SK-N-DZ (cell line): Measurements from ENCODE around the gene CSNK1G2. TPM values are rescaled to one million over a fixed set of nuclear protein-coding genes. Genes with fewer than 3 reads are reported as not detected.

ENCODE experiments used
- DNase-seq: peaks from one replicate; pipeline ENCODE4 v3.0.0-alpha.2; 2015; ENCODE audit warnings: low spot score
- polyA plus RNA-seq, 2 experiments: library from polyadenylated mRNA; depleted of rRNA; stranded (reverse); fragments of >200 nt; gene quantifications; 2 replicates each; pipeline ENCODE4 v1.2.3, GENCODE V29; 2014

Gene CSNK1G2
- 89.9 and 99.4 TPM in 2 replicates for polyA plus RNA-seq (2014; cell fraction: cytosol; rRNA removed)
- 481 and 510 TPM in 2 replicates for polyA plus RNA-seq (2014; cell fraction: nucleus; rRNA removed)

GRCh38 chr19:1941146-1942077, at the start of gene CSNK1G2:
CSNK1G2 (plus strand) TSS chr19:1941172; CDS start chr19:1969773, 28,601 bp downstream.
- DNase-seq: no peak

DNA sequence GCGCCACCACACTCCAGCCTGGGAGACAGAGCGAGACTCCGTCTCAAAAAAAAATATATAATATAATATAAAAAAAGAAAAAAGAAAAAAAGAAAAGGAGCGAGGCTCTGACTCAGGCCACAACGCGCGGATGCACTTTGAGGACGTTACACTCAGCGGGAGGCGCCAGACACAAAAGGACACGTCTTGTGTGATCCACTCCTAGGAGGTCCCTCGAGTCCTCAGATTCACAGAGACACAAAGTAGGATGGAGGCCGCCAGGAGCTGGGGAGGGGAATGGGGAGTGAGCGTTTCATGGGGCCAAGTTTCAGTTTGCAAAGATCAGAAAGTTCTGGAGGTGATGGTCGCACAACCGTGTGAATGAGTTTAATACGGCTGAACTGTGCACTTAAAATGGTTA, 47.2 kb upstream of the CSNK1G2 start:
- no peak for DNase-seq

DNA sequence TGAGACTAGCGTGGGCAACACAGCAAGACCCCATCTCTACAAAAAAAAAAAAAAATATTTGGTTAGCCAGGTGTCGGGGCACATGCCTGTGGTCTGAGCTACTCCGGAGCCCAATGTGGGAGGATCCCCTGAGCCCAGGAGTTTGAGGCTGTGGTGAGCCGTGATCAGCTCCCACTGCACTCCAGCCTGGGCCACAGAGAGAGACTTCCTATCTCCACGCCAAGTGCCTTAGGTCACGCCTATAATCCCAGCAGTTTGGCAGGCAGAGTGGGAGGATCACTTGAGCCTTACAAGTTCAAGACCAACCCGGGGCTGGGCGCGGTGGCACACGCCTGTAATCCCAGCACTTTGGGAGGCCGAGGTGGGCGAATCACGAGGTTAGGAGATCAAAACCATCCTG, 44.5 kb upstream of the CSNK1G2 start:
- no peak for DNase-seq

DNA sequence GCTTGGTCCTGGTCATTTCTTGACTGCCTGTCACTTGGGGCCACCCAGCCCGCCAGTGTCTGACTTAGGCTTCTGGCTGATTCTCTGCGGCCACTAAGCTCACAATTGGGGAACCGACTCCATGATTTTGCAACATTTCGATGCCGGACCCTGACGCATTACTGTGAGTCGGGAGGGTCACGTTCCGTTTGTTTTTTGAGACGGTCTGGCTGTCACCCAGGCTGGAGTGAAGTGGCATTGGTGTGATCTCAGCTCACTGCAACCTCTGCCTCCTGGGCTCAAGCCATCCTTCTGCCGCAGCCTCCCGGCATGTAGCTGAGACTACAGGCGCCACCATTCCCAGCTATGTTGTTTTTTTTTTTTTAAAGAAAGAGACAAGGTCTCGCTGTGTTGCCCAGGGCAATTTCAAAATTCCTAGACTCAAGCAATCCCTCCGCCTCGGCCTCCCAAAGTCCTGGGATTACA, 39.0 kb upstream of the CSNK1G2 start:
- no peak for DNase-seq

- no peak for DNase-seq
These were observed 38.0 kb upstream of the CSNK1G2 start for GRCh38 chr19:1902923-1903322.

DNA sequence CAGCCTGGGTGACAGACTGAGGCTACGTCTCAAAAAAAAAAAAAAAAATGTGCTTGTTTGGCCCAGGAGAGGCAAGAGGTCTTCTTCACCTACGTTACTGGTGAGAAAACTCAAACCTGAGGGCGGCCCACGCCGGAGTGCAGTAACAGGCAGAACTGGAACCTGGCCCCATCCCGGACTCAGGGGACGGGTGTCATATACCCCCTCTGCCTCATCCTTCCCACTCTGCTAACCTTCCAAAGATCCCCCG, 36.2 kb upstream of the CSNK1G2 start:
- no peak for DNase-seq

DNA sequence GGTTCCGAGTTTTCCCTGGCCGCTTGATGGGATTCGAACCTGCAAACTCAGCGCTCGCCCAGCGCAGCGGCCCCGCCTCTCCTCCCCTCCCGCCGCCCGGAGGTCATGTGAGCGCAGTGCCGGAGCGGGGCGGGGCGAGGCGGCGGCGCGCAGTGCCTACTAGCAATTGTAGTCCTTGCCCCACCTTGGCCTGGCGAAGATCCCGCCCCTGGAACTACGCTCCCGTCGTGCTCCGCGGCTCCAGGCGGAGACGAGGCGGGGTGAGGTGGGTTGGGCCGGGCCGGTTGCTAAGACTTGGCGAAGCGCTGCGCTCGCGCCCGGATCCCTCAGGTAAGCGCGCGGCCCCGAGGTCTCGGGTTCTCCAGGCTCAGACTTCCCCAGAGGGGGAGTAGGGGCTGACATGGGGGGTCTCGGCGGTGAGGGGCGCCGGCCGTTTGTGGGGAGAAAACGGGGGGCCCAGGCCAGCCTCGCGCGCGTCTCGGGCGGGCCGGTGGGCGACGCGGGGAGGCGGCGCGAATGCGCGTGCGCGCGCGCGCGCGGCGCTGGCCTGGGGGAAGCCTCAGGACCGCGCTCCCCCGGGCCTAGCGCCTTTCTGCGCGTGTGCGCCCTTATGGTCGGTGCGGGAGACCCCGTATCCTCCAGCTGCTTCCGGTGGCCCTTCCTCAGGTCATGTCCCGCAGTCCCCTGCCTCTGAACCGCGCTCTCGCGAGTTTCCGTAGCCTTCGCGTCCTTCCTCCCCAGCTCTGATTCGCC, 35.7 kb upstream of the CSNK1G2 start, which contains the start of the genes ADAT3 and SCAMP4:
Gene ADAT3 (plus strand): TSS at position 290 of the 753 bp plus-strand sequence. CDS start 6,649 bp downstream, outside the sequence.
Gene SCAMP4 (plus strand): TSS at position 290 of the 753 bp plus-strand sequence. CDS start 9,621 bp downstream, outside the sequence.
- peak; percentile 97 for DNase-seq

DNA sequence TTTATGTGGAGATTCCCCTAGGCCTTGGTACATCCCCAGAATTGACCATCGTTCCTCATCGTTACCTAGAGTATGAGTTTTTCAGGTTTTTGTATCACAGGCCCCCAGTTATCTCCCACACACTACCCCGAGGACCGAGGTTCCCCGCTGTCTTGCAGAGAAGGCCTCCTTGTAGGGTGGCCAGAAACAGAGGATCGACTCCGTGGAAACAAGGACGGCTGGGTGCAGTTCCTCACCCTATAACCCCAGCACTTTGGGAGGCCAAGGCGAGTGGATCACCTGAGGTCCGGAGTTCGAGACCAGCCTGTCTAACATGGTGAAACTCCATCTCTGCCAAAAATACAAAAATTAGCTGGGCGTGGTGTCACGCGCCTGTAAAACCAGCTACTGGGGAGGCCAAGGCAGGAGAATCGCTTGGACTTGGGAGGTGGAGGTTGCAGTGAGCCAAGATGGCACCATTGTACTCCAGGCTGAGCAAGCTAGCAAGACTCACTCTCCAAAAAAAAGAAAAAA, 35.1 kb upstream of the CSNK1G2 start:
- no peak for DNase-seq

DNA sequence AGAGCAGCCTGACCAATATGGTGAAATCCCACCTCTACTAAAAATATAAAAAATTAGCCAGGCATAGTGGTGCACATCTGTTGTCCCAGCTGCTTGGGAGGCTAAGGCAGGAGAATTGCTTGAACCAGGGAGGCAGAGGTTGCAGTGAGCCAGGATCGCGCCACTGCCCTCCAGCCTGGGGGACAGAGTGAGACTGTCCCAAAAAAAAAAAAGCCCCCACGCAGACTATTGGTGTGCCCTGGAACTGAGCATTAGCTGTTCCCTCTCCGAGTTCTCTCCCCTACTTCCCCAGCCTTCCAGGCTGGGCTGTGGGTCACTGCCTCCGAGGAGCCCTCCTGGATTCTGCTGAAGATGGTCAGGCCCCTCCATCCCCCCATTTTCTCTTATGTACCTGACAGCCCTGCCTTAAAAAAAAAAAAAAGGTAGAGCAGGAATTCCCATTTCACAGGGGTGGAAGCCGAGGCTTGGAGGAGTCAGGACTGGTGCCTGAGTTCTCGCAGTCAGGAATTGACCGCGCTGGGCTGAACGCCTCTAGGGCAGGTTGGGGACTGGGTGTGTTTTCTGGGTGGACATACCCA, 33.9 kb upstream of the CSNK1G2 start:
- DNase-seq: no peak

DNA sequence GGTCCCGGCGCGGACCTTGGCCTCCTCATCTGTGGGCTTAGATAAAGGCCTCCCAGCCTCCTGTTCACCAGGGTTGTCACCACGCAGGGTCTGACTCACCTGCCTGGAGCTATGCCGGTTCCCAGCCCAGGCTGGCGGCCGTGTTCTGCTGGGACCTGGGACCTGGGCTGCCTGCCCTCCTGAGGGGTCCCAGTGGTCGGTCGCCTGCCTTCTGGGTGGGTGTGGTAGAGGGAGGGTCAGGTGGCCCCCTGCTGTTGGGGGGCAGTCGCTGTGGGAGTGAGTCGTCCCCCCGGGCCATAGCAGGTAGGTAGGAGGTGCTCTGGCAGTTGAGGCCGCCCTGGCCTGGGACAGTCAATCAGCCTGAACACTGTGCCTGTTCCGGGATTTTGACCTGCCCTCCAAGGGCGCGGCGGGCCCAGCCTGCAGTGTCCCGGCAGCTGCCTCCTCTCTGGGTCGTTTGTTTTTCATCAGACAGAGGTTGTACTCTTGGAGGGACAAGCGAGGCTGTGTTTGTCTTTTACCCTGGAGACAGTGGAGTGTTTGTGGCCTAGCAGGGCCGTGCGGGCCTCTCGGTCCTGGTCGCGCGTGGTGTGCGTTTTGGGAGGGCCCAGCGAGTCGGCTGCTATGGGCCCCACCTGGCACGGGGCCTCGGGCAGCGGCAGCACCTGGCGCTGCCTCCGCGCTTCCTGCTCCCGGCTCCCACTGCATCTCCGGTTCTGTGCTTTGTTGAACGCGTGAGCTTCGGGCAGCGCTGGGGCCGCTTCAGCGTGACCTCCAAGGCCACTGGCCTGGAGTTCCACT, 33.2 kb upstream of the CSNK1G2 start:
- DNase-seq: no peak

GRCh38 chr19:1908364-1908678, 32.7 kb upstream of the CSNK1G2 start:
- DNase-seq: no peak

- no peak for DNase-seq
These were observed 31.3 kb upstream of the CSNK1G2 start for GRCh38 chr19:1909761-1910080.

DNA sequence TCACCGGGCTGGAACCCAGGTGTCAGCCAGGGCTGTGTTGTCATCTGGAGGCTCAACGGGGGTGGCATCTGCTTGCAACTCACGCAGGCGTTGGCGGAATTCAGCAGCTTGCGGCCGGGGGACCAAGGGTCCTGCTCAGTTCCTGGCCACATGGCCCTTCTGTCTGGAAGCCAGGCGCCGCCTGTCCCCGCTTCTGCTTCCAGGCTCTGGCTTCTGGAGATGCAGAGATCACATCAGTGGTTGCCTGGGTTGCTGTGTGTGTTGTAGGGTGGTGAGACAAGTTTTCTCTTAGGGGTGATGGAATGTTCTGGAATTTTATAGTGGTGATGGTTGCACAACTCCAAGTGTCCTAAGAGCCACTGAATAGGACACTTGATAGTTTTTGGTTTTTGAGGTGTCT, 30.8 kb upstream of the CSNK1G2 start:
- peak; percentile 77 for DNase-seq

DNA sequence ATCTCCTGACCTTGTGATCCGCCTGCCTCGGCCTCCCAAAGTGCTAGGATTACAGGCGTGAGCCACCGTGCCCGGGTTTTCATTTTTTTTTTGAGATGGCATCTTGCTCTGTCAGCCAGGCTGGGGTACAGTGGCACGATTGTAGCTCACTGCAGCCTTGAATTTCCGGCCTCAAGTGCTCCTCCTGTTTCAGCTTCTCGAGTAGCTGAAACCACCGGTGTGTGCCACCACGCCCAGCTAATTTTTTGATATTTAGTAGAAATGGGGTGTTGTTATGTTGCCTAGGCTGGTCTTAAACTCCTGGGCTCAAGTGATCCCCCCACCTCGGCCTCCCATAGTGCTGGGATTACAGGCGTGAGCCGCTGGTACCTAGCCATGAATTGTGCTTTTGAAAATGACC, 29.9 kb upstream of the CSNK1G2 start:
- no peak for DNase-seq

DNA sequence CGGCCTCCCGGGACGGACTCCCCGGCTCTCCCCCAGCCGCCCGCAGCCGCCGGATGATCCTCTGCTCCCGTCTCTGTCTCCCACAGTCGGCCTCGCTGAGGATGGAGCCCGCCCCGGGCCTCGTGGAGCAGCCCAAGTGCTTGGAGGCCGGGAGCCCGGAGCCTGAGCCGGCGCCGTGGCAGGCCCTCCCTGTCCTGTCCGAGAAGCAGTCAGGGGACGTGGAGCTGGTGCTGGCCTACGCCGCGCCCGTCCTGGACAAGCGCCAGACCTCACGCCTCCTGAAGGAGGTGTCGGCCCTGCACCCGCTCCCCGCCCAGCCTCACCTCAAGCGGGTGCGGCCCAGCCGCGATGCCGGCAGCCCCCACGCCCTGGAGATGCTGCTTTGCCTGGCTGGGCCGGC, 29.0 kb upstream of the CSNK1G2 start:
- no peak for DNase-seq

DNA sequence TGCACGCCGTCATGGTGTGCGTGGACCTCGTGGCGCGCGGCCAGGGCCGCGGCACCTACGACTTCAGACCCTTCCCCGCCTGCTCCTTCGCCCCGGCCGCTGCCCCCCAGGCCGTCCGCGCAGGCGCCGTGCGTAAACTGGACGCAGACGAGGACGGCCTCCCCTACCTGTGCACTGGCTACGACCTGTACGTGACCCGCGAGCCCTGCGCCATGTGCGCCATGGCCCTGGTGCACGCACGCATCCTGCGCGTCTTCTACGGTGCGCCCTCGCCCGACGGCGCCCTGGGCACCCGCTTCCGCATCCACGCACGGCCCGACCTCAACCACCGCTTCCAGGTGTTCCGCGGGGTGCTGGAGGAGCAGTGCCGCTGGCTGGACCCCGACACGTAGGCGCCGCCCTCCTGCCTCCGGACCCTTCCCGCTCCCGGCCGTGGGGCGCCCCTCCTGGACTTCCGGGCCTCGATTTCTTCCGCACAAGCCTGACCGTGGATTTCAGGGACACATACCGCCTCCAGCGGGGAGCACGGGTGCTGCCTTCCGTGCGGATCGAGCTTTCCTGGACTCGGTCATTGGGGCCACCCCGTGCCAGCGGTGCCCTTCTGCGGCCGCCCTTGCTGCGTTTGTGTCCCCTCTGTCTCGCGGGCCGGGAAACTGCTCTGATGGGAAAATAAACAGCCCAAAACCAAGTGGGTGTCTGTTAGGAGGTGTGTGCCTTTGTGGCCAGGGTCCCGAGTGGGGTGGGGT, 28.0 kb upstream of the CSNK1G2 start:
- no peak for DNase-seq

DNA sequence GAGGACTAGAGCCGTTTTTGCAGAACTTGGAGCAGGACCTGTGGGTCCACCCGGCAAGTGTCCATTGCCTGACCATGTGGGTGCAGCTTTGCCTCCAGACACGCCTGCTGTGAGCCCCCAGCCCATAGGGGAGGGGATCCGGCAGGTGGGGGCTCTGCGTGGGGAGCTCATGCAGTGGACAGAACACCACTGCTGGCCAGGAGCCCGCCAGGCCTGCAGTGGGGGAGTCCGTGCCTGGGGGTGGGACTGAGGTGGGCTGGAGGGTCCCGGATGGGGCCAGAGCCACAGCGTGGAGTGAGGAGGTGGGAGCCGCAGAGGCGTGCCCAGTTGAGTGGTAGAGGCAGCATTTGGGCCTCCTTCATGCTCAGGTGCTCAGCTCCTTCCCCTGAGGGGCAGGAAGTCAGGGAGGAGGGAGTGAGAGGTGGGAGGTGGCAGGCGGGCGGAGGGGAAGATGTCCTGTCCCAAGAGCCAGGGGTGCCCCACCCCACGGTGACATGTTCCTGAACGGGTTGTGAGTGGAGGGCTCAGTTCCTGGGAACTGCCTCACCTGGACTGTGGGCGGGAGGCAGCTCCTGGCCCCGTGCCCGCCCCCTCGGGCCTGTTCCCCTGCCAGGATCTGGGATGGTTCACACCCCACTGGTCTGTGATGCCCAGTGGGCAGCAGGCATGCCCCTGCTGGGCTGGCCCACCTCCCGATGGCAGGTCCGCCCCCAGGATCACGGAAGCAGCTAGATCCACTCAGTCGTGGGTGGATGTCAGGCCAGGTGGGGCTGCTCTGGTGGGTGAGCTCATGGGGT, 27.0 kb upstream of the CSNK1G2 start:
- no peak for DNase-seq

DNA sequence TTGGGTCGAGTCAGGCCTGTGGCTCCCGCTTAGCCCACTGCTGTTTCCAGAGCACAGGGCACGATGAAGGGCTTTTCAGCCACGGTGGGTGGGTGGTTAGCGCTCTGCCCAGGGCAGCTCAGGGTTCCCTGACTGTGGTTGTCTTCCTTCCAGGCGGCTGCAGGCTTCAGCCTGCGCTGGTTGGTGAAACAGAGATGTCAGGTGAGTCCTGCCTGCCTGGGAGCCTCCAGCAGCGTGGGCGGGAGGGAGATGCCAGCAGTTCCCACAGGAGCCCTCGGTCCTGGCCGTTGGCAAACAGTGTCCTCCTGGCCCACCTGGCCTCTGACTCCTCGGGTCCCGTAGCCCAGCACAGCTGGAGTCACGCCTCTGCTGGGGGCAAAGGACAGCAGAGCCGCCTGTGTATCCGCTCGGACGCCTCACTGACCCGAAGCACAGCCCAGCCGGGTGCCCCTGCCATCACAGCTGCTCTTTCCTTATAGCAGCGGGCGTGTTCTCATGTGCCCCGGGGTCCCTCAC, 26.1 kb upstream of the CSNK1G2 start:
- no peak for DNase-seq

DNA sequence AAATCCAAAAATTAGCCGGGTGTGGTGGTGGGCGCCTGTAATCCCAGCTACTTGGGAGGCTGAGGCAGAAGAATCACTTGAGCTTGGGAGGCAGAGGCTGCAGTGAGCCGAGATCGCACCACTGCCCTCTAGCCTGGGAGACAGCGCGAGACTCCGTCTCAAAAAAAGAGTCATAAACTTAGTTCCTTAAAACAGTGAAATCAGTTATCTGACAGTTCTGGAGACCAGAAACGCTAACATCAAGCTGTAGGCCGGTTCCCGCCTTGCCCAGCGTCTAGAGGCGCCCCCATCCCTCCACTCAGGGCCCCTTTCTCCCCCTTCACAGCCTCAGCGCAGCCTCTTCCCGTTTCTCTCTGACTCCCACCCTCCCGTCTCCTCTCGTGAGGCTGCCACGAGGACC, 23.8 kb upstream of the CSNK1G2 start:
- DNase-seq: no peak

GRCh38 chr19:1917926-1918325, 23.0 kb upstream of the CSNK1G2 start:
- DNase-seq: no peak
